ENCODE results near the gene GLB1L2. TPM values are rescaled to one million over a fixed set of nuclear protein-coding genes. Genes with fewer than 3 reads are reported as not detected.
"Not testable (repeated sequence)": the region's sequence is repeated elsewhere in the genome, so short reads cannot be mapped to it uniquely, and the experiment has no call there.

The GLB1L2 gene
- total and polyA plus RNA-seq, 12 donors: 0.11 to 0.72 (median 0.30) TPM

GRCh38 chr11:134342572-134343340, 11.0 kb downstream of the GLB1L2 start:
- Histone ChIP-seq H3K27ac (no peak overlapping the region), H3K4me3 (no peak overlapping the region), H3K27me3 (peaks cover 0 to 34% (median 20%) of the 10 kb centered on the region in 7 donors), H3K36me3 (no peaks in the 10 kb centered on the region), H3K4me1 (no peaks in the 10 kb centered on the region), H3K9me3 (no peaks in the 10 kb centered on the region)
- TF ChIP-seq CTCF (IDR thresholded peaks at IDR 0.05): no peak
- no peak for DNase-seq
- ATAC-seq: no peak
- intact Hi-C loops (cut with DNase I): no loop called here
- 87% methylated on average over 30 of the region's 30 CpGs for WGBS, 2 donors

- no peak overlapping the region for H3K4me3 ChIP-seq
- intact Hi-C loops (cut with DNase I): no loop called here
- no peaks in the 10 kb centered on the region for H3K4me1 ChIP-seq
- no peak overlapping the region for H3K27ac ChIP-seq
- ATAC-seq (no peak), DNase-seq (no peak)
- H3K36me3 ChIP-seq: no peaks in the 10 kb centered on the region
- H3K9me3 ChIP-seq: no peaks in the 10 kb centered on the region
- WGBS, 2 donors: 72% methylated on average over 15 of the region's 15 CpGs
- TF ChIP-seq CTCF (IDR thresholded peaks at IDR 0.05): no peak
- H3K27me3 ChIP-seq: peaks cover 0 to 33% (median 20%) of the 10 kb centered on the region in 7 donors
Observed at GRCh38 chr11:134343646-134344045, 11.9 kb downstream of the GLB1L2 start.

GRCh38 chr11:134344497-134345236, 12.9 kb downstream of the GLB1L2 start:
- H3K4me1 ChIP-seq; H3K27ac ChIP-seq; H3K9me3 ChIP-seq; DNase-seq; H3K36me3 ChIP-seq; intact Hi-C loops (cut with DNase I); H3K4me3 ChIP-seq: not testable (repeated sequence)
- ATAC-seq: peak in 5 of 8 donors; percentile 19 to 63 (median 34)
- WGBS, 2 donors: 81 to 85% methylated on average over 24 to 28 of the region's 28 CpGs
- H3K27me3 ChIP-seq: peaks cover 0 to 33% (median 20%) of the 10 kb centered on the region in 7 donors

- Histone ChIP-seq H3K27ac (no peak overlapping the region), H3K9me3 (no peaks in the 10 kb centered on the region), H3K4me1 (no peaks in the 10 kb centered on the region), H3K4me3 (no peak overlapping the region), H3K27me3 (peaks cover 0 to 33% (median 20%) of the 10 kb centered on the region in 7 donors), H3K36me3 (no peaks in the 10 kb centered on the region)
- intact Hi-C loops (cut with DNase I): no loop called here
- peak in 1 of 8 donors; percentile 17 for ATAC-seq
- no peak for DNase-seq
- WGBS, 2 donors: 76 to 80% methylated on average over 4 of the region's 4 CpGs
- no peak for TF ChIP-seq CTCF (IDR thresholded peaks at IDR 0.05)
Observed at GRCh38 chr11:134345237-134345550, 13.4 kb downstream of the GLB1L2 start.

Data from heart right ventricle (tissue), 16 donors.